Iris pigment epithelial cell (primary cell): Measurements from ENCODE around the gene GDF11.

Source experiments
- DNase-seq: peaks from one replicate; pipeline ENCODE4 v3.0.0-alpha.2; 2011; ENCODE audit warnings: low read depth

Gene GDF11

GRCh38 chr12:55795950-55796349, 53.0 kb downstream of the GDF11 start:
- DNase-seq: no peak

GRCh38 chr12:55797068-55797467, 54.1 kb downstream of the GDF11 start:
- DNase-seq: peak; percentile 64

GRCh38 chr12:55797550-55797949, 54.6 kb downstream of the GDF11 start:
- no peak for DNase-seq
